K562 (cell line): ENCODE data around the gene SEMA3F. TPM values are rescaled to one million over a fixed set of nuclear protein-coding genes. Genes with fewer than 3 reads are reported as not detected.

Experiments used
- ATAC-seq: fragments of 200-7000 bp; cut with Tn5 transposase; 3 replicates; pipeline ENCODE4 v1.9.1; 2020; ENCODE audit warnings: moderate library complexity
- BruUV-seq: library from RNA; stranded (reverse); fragments of 400-500 nt; replicated peaks from 2 replicates; lab custom pipeline; 2021; lab: Mats Ljungman, UMichigan
- CTCF ChIA-PET: fragments of 300-600 bp; formaldehyde crosslinking; extraction: SDS; loops from one replicate; lab custom pipeline; 2021; ENCODE audit warnings: low intra/inter-chr PET ratio; lab: Yijun Ruan, JAX
- POLR2A ChIA-PET: fragments of 300-600, 350-650 bp; sonication (Branson Sonifier 250); formaldehyde crosslinking; extraction: SDS; loops from one replicate; lab custom pipeline; 2021; ENCODE audit warnings: antibody characterized with exemption, inconsistent platforms; lab: Yijun Ruan, JAX
- DNase-seq, 4 experiments: peaks; one replicate each; pipeline versions ENCODE4 v3.0.0 to v3.0.0-alpha.2; 2011 to 2018; ENCODE audit warnings: low spot score in 3 of 4, mixed read lengths in 3 of 4; ENCODE audit errors: extremely low read depth in 1 of 4
- FAIRE-seq: peaks from 2 replicates; lab custom pipeline; 2011; peaks lifted over from hg19 to GRCh38; lab: Jason Lieb, UNC
- H2AFZ ChIP-seq: 2 replicates; pipeline ENCODE4 v1.6.0; 2011; ENCODE audit warnings: low read depth, low read length, control low read depth, inconsistent platforms
- H3K27ac ChIP-seq: fragments of 200-600 bp; 3 replicates; pipeline ENCODE4 v1.8.0; 2011; ENCODE audit warnings: low read depth, mild to moderate bottlenecking, control low read depth, inconsistent platforms, low read length, moderate library complexity, mixed read lengths; ENCODE audit errors: extremely low read depth
- H3K27me3 ChIP-seq, 2 experiments: fragments of 300-600 bp in 1 of 2; 2 replicates in 1 of 2; 3 replicates in 1 of 2; pipeline versions ENCODE4 v1.6.0 to v1.8.0; 2011; ENCODE audit warnings: inconsistent platforms in 2 of 2, low read length in 2 of 2, mild to moderate bottlenecking in 1 of 2, mixed read lengths in 1 of 2, moderate library complexity in 1 of 2; ENCODE audit not compliant: control insufficient read depth in 2 of 2, insufficient read depth in 2 of 2
- H3K36me3 ChIP-seq: fragments of 300-600 bp; 3 replicates; pipeline ENCODE4 v1.8.0; 2011; ENCODE audit warnings: mild to moderate bottlenecking, low read length, inconsistent platforms; ENCODE audit not compliant: control insufficient read depth, insufficient read depth
- H3K4me1 ChIP-seq, 2 experiments: fragments of 200-600 bp in 1 of 2; replicated peaks in 1 of 2; 2 replicates in 1 of 2; 3 replicates in 1 of 2; pipeline versions ENCODE4 v1.5.1 to v1.8.0; 2011; ENCODE audit warnings: inconsistent platforms in 2 of 2, low read length in 2 of 2, mild to moderate bottlenecking in 1 of 2, mixed read lengths in 1 of 2, moderate library complexity in 1 of 2; ENCODE audit not compliant: control insufficient read depth in 2 of 2, insufficient read depth in 2 of 2
- H3K4me2 ChIP-seq: 2 replicates; pipeline ENCODE4 v1.6.1; 2011; ENCODE audit warnings: low read length, control low read depth, inconsistent platforms, mixed read lengths; ENCODE audit not compliant: insufficient read depth
- H3K4me3 ChIP-seq: fragments of 200-600 bp; sonication (generic), shearing (Covaris generic); 2 replicates; pipeline ENCODE4 v1.5.1; 2016; ENCODE audit warnings: control low read depth, inconsistent platforms
- H3K79me2 ChIP-seq: fragments of 200-600 bp; 3 replicates; pipeline ENCODE4 v1.8.0; 2011; ENCODE audit warnings: low read length, inconsistent platforms; ENCODE audit not compliant: control insufficient read depth, insufficient read depth
- H3K9ac ChIP-seq, 2 experiments: 2 replicates each; pipeline versions ENCODE4 v1.6.0 to v1.6.1; 2011; ENCODE audit warnings: low read depth in 2 of 2, low read length in 2 of 2, control low read depth in 1 of 2, inconsistent platforms in 1 of 2, mild to moderate bottlenecking in 1 of 2, mixed read lengths in 1 of 2; ENCODE audit not compliant: insufficient read depth in 1 of 2
- H3K9me1 ChIP-seq: one replicate; pipeline ENCODE4 v1.6.0; 2011; ENCODE audit warnings: inconsistent platforms, mild to moderate bottlenecking, low read length, moderate library complexity; ENCODE audit not compliant: control insufficient read depth, insufficient read depth
- H3K9me3 ChIP-seq: replicated peaks from 2 replicates; pipeline ENCODE4 v1.5.1; 2011; ENCODE audit warnings: low read depth, low read length, inconsistent platforms; ENCODE audit not compliant: control insufficient read depth, insufficient read depth
- H4K20me1 ChIP-seq: replicated peaks from 2 replicates; pipeline ENCODE4 v1.6.1; 2011; ENCODE audit warnings: low read length, inconsistent platforms, mixed read lengths; ENCODE audit not compliant: control insufficient read depth, insufficient read depth
- ATF7 ChIP-seq: fragments of 450-650 bp; IDR thresholded peaks from 2 replicates; pipeline ENCODE4 v1.7.1; 2014; ENCODE audit warnings: mild to moderate bottlenecking, moderate library complexity
- EGR1 ChIP-seq: fragments of 450-650 bp; conservative IDR thresholded peaks from 2 replicates; pipeline ENCODE4 v1.6.1; 2017; ENCODE audit warnings: mild to moderate bottlenecking
- EP300 ChIP-seq: IDR thresholded peaks from 2 replicates; pipeline ENCODE4 v1.6.1; 2012; ENCODE audit warnings: low read length, improper control_type of control experiment
- ESRRB ChIP-seq: fragments of 250-450 bp; sonication (Bioruptor Pico); IDR thresholded peaks from 2 replicates; pipeline ENCODE4 v1.5.0; 2020; ENCODE audit warnings: mild to moderate bottlenecking, moderate library complexity, borderline replicate concordance
- FOS ChIP-seq: IDR thresholded peaks from 3 replicates; pipeline ENCODE4 v1.6.1; 2011; ENCODE audit not compliant: insufficient read length; ENCODE audit errors: extremely low read depth
- KDM4B ChIP-seq, 2 experiments: fragments of 450-650 bp in 1 of 2; sonication (generic) in 1 of 2; IDR thresholded peaks; 2 replicates each; pipeline ENCODE4 v1.6.1; 2016 to 2017; ENCODE audit warnings: borderline replicate concordance in 2 of 2, antibody characterized with exemption in 1 of 2, low read depth in 1 of 2, mild to moderate bottlenecking in 1 of 2
- MIER1 ChIP-seq: fragments of 450-650 bp; IDR thresholded peaks from 2 replicates; pipeline ENCODE4 v1.6.1; 2016; ENCODE audit warnings: antibody characterized with exemption, mild to moderate bottlenecking, low read depth
- OTX1 ChIP-seq: fragments of 450-650 bp; formaldehyde crosslinking; IDR thresholded peaks from 2 replicates; pipeline ENCODE4 v1.4.0; 2022; ENCODE audit warnings: mild to moderate bottlenecking
- RNF2 ChIP-seq: sonication (generic); IDR thresholded peaks from 2 replicates; pipeline ENCODE4 v1.6.1; 2016
- SLC30A9 ChIP-seq: fragments of 250-450 bp; sonication (Bioruptor Pico); IDR thresholded peaks from 2 replicates; pipeline ENCODE4 v1.8.0; 2022; ENCODE audit warnings: mild to moderate bottlenecking, moderate library complexity
- TCF7 ChIP-seq: sonication (generic); IDR thresholded peaks from 2 replicates; pipeline ENCODE4 v1.6.1; 2016; ENCODE audit warnings: antibody characterized with exemption, borderline replicate concordance
- TOE1 ChIP-seq, 2 experiments: fragments of 450-650 bp in 1 of 2; sonication (generic) in 1 of 2; formaldehyde crosslinking in 1 of 2; IDR thresholded peaks; 2 replicates each; pipeline versions ENCODE4 v1.7.1 to v1.8.0; 2016 to 2022; ENCODE audit warnings: borderline replicate concordance in 2 of 2, mild to moderate bottlenecking in 2 of 2, antibody characterized with exemption in 1 of 2, inconsistent platforms in 1 of 2, low read depth in 1 of 2, missing genetic modification reagents in 1 of 2, moderate library complexity in 1 of 2
- ZNF24 ChIP-seq: fragments of 450-650 bp; IDR thresholded peaks from 2 replicates; pipeline ENCODE4 v1.6.1; 2016
- ZNF668 ChIP-seq: fragments of 250-450 bp; sonication (Bioruptor Pico); IDR thresholded peaks from 2 replicates; pipeline ENCODE4 v1.8.0; 2022; ENCODE audit warnings: mild to moderate bottlenecking, inconsistent platforms
- WGBS: fragments of 100-300 bp; shearing (Covaris generic); methylation state at CpG from one replicate; pipeline ENCODE4 v1.1.6; 2016; ENCODE audit warnings: low coverage, mixed read lengths; ENCODE audit not compliant: insufficient coverage; ENCODE audit errors: missing lambda C conversion rate; 5-methylcytosine and 5-hydroxymethylcytosine counted together
- in situ Hi-C: fragments of 300-500 bp; cut with MboI; formaldehyde crosslinking; loops from 4 replicates; pipeline ENCODE4 v1.15.0; 2018; ENCODE audit warnings: inconsistent platforms, mixed read lengths
- intact Hi-C: fragments of 100-400 bp; cut with micrococcal nuclease; formaldehyde crosslinking; loops from 2 replicates; pipeline ENCODE4 v1.14.2; 2022
- polyA plus RNA-seq, 8 experiments: library from polyadenylated mRNA; depleted of rRNA in 4 of 8; stranded (reverse) in 5 of 8; unstranded in 3 of 8; fragments of >200 nt; fragmentation: Nextera tagmentation in 2 of 8; fragmentation: Illumina TruSeq in 1 of 8; extraction: Ambion mirVana in 2 of 8; extraction: Trizol in 1 of 8; gene quantifications; 2 replicates each; pipeline versions ENCODE4 v1.2.1 to v1.2.3, GENCODE V29; 2011 to 2014; ENCODE audit warnings: inconsistent platforms in 1 of 8, missing spikeins in 1 of 8
- total RNA-seq, 7 experiments: library from RNA; depleted of rRNA in 6 of 7; stranded (reverse); fragments of >200 nt in 6 of 7; fragmentation: Illumina TruSeq in 2 of 7; extraction: Trizol in 2 of 7; gene quantifications; 2 replicates each; pipeline versions ENCODE4 v1.2.1 to v1.2.3, GENCODE V29; 2011 to 2021; ENCODE audit warnings: low replicate concordance in 1 of 7
- TF ChIP-seq, protein P1 (sequence below): fragments of 250-450 bp; sonication (Bioruptor Pico); IDR thresholded peaks from 2 replicates; pipeline ENCODE4 v1.5.0; 2022; ENCODE audit warnings: mild to moderate bottlenecking
- TF ChIP-seq, protein P2 (sequence below): IDR thresholded peaks from 2 replicates; pipeline ENCODE4 v1.6.1; 2012; ENCODE audit warnings: low read depth, low read length, improper control_type of control experiment, borderline replicate concordance
- TF ChIP-seq, protein P3 (sequence below): fragments of 150-350 bp; conservative IDR thresholded peaks from 2 replicates; pipeline ENCODE4 v1.6.1; 2014; ENCODE audit warnings: low read length

Gene SEMA3F
- total and polyA plus RNA-seq, 9 of the 15 experiments (the other 6 are each of a cell fraction or from before 2014, with no cell fraction given) = 0.58 to 3.0 (median 2.0) TPM; not detected in 2

DNA sequence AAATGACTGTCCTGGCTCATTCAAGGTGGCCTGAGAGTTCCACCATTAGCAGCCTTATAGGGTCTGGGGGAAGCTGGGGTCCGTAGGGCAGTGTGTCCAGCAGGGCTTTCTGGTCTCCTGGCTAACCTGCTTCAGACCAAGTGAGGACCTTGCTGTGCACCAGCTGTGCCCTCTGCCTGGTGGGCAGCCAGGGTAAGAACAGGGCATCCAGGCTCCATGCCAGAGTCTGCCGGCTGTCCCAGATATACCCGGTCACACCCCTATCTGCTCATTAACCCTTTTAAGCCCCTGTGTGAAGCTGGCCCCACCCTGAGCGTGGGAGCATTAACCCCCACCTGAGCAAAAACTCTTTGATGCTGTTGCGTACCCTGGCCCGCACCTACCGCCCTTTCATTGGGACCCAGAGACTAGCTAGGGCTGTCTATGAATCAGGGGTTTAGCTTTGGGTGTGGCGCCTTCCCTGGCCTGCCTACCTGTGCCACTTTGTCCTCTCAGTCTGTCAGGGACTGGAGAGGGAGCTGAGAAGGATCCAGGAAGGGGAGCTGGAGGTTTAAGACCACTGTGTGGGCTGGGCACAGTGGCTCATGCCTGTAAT is 17.6 kb downstream of the SEMA3F start:
- intact Hi-C loops (no loop called here), in situ Hi-C loops (no loop called here)
- BruUV-seq = no TSS peak
- Histone ChIP-seq H3K79me2 (no peaks in the 10 kb centered on the region), H3K4me1 (peaks cover 0 to 39% of the 10 kb centered on the region in 2 experiments; a peak in 3 of 5 replicates), H3K4me3 (no peak overlapping the region), H3K9me3 (no peaks in the 10 kb centered on the region), H2AFZ (no peak overlapping the region), H3K9me1 (no peaks in the 10 kb centered on the region), H3K27ac (no peak overlapping the region), H3K9ac (no peak overlapping the region), H4K20me1 (no peaks in the 10 kb centered on the region), H3K36me3 (no peaks in the 10 kb centered on the region), H3K27me3 (no peaks in the 10 kb centered on the region), H3K4me2 (no peak overlapping the region)
- POLR2A ChIA-PET = interaction anchor here (0.7 to 1.4 kb wide), 3 partner anchors 16 to 248 kb away, joined by 3 to 5 read pairs (median 3); no protein-coding TSS in a partner anchor
- WGBS = 32% methylated on average over 5 of the region's 8 CpGs
- DNase-seq = no peak
- no peak for FAIRE-seq
- CTCF ChIA-PET = no interaction called here
- ATAC-seq = no peak
- TF ChIP-seq TCF7 = no peak
- TF ChIP-seq ATF7 = no peak
- no peak for TF ChIP-seq EP300
- TF ChIP-seq ESRRB (CRISPR knock-in tag) = no peak
- no peak for TF ChIP-seq ZNF24
- TF ChIP-seq ZNF668 (CRISPR knock-in tag) = no peak
- TF ChIP-seq TOE1 (IDR thresholded peaks at IDR 0.05; ENCODE audit: borderline replicate concordance) = no peak
- no peak for TF ChIP-seq TOE1 (CRISPR knock-in tag; IDR thresholded peaks at IDR 0.05; ENCODE audit: borderline replicate concordance, low read depth)
- TF ChIP-seq OTX1 (CRISPR knock-in tag) = no peak
- TF ChIP-seq SLC30A9 = no peak
- TF ChIP-seq KDM4B (IDR thresholded peaks at IDR 0.05; ENCODE audit: borderline replicate concordance in 2 of 2, low read depth in 1 of 2) = no peak
- TF ChIP-seq, protein P1, sequence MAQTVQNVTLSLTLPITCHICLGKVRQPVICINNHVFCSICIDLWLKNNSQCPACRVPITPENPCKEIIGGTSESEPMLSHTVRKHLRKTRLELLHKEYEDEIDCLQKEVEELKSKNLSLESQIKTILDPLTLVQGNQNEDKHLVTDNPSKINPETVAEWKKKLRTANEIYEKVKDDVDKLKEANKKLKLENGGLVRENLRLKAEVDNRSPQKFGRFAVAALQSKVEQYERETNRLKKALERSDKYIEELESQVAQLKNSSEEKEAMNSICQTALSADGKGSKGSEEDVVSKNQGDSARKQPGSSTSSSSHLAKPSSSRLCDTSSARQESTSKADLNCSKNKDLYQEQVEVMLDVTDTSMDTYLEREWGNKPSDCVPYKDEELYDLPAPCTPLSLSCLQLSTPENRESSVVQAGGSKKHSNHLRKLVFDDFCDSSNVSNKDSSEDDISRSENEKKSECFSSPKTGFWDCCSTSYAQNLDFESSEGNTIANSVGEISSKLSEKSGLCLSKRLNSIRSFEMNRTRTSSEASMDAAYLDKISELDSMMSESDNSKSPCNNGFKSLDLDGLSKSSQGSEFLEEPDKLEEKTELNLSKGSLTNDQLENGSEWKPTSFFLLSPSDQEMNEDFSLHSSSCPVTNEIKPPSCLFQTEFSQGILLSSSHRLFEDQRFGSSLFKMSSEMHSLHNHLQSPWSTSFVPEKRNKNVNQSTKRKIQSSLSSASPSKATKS = no peak
- no peak for TF ChIP-seq MIER1
- TF ChIP-seq, protein P2, sequence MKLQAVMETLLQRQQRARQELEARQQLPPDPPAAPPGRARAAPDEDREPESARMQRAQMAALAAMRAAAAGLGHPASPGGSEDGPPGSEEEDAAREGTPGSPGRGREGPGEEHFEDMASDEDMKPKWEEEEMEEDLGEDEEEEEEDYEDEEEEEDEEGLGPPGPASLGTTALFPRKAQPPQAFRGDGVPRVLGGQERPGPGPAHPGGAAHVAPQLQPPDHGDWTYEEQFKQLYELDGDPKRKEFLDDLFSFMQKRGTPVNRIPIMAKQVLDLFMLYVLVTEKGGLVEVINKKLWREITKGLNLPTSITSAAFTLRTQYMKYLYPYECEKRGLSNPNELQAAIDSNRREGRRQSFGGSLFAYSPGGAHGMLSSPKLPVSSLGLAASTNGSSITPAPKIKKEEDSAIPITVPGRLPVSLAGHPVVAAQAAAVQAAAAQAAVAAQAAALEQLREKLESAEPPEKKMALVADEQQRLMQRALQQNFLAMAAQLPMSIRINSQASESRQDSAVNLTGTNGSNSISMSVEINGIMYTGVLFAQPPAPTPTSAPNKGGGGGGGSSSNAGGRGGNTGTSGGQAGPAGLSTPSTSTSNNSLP = no peak
- TF ChIP-seq EGR1 = no peak
- TF ChIP-seq FOS = no peak
- TF ChIP-seq, protein P3, sequence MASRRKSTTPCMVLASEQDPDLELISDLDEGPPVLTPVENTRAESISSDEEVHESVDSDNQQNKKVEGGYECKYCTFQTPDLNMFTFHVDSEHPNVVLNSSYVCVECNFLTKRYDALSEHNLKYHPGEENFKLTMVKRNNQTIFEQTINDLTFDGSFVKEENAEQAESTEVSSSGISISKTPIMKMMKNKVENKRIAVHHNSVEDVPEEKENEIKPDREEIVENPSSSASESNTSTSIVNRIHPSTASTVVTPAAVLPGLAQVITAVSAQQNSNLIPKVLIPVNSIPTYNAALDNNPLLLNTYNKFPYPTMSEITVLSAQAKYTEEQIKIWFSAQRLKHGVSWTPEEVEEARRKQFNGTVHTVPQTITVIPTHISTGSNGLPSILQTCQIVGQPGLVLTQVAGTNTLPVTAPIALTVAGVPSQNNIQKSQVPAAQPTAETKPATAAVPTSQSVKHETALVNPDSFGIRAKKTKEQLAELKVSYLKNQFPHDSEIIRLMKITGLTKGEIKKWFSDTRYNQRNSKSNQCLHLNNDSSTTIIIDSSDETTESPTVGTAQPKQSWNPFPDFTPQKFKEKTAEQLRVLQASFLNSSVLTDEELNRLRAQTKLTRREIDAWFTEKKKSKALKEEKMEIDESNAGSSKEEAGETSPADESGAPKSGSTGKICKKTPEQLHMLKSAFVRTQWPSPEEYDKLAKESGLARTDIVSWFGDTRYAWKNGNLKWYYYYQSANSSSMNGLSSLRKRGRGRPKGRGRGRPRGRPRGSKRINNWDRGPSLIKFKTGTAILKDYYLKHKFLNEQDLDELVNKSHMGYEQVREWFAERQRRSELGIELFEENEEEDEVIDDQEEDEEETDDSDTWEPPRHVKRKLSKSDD = no peak
- TF ChIP-seq RNF2 = no peak
